HCT116 (cell line): ENCODE measurements around the gene HBA1. TPM values are rescaled to one million over a fixed set of nuclear protein-coding genes. Genes with fewer than 3 reads are reported as not detected.

Source experiments
- ATAC-seq: fragments of 200-7000 bp; cut with Tn5 transposase; 2 replicates; pipeline ENCODE4 v1.9.1; 2020; ENCODE audit warnings: mild to moderate bottlenecking, moderate library complexity
- BruUV-seq: library from RNA; stranded (reverse); fragments of 400-500 nt; replicated peaks from 2 replicates; lab custom pipeline; 2021; lab: Mats Ljungman, UMichigan
- CTCF ChIA-PET: fragments of 300-600 bp; sonication (Branson Sonifier 250); formaldehyde crosslinking; loops from one replicate; lab custom pipeline; 2021; ENCODE audit warnings: antibody characterized with exemption; lab: Charles Lee
- POLR2A ChIA-PET: fragments of 300-600, 350-600 bp; sonication (Branson Sonifier 250); formaldehyde crosslinking; loops from one replicate; lab custom pipeline; 2021; ENCODE audit warnings: antibody characterized with exemption; lab: Charles Lee
- RAD21 ChIA-PET, 2 experiments: fragments of 300-600 bp; sonication (Branson Sonifier 250); formaldehyde crosslinking; loops; one replicate each; lab custom pipeline; 2023; ENCODE audit warnings: low total read pairs in 2 of 2; ENCODE audit not compliant: uncharacterized antibody in 2 of 2, unreplicated experiment in 2 of 2, low non-redundant PET in 1 of 2; lab: Charles Lee
- DNase-seq: peaks from one replicate; pipeline ENCODE4 v3.0.0-alpha.2; 2010; ENCODE audit warnings: low read depth, low spot score
- H2AFZ ChIP-seq: fragments of 200-600 bp; shearing (Covaris generic), sonication (generic); 2 replicates; pipeline ENCODE4 v1.6.1; 2017; ENCODE audit warnings: low read depth, mixed run types, mixed read lengths, antibody characterized with exemption, low read length; ENCODE audit not compliant: poor library complexity, severe bottlenecking
- H3K27ac ChIP-seq: 2 replicates; pipeline ENCODE4 v1.5.1; 2012; ENCODE audit warnings: low read depth, low read length
- H3K27me3 ChIP-seq: fragments of 200-600 bp; sonication (generic); 2 replicates; pipeline ENCODE4 v1.6.1; 2016; ENCODE audit warnings: mixed run types, low read length, mixed read lengths; ENCODE audit not compliant: insufficient read depth
- H3K36me3 ChIP-seq, 2 experiments: fragments of 200-500 bp in 1 of 2; fragments of 200-600 bp in 1 of 2; sonication (Bioruptor generic) in 1 of 2; sonication (generic) in 1 of 2; 2 replicates each; pipeline versions ENCODE4 v1.5.1 to v1.6.1; 2014 to 2016; ENCODE audit warnings: low read length in 2 of 2, inconsistent platforms in 1 of 2, mixed read lengths in 1 of 2, mixed run types in 1 of 2; ENCODE audit not compliant: insufficient read depth in 2 of 2, control insufficient read depth in 1 of 2
- H3K4me1 ChIP-seq, 2 experiments: fragments of 200-600 bp in 1 of 2; sonication (generic) in 1 of 2; 2 replicates each; pipeline versions ENCODE4 v1.5.1 to v1.6.1; 2012 to 2017; ENCODE audit warnings: low read length in 2 of 2, inconsistent platforms in 1 of 2, mild to moderate bottlenecking in 1 of 2, mixed read lengths in 1 of 2, mixed run types in 1 of 2, moderate library complexity in 1 of 2; ENCODE audit not compliant: insufficient read depth in 2 of 2, control insufficient read depth in 1 of 2
- H3K4me2 ChIP-seq: fragments of 200-600 bp; sonication (generic); 2 replicates; pipeline ENCODE4 v1.6.1; 2017; ENCODE audit warnings: mixed run types, low read length, mixed read lengths
- H3K4me3 ChIP-seq, 2 experiments: fragments of 200-600 bp in 1 of 2; sonication (generic) in 1 of 2; replicated peaks in 1 of 2; 2 replicates each; pipeline ENCODE4 v1.5.1; 2011 to 2016; ENCODE audit warnings: low read length in 2 of 2, control low read depth in 1 of 2, low read depth in 1 of 2, mild to moderate bottlenecking in 1 of 2, mixed read lengths in 1 of 2, mixed run types in 1 of 2
- H3K79me2 ChIP-seq: fragments of 200-600 bp; sonication (generic); 2 replicates; pipeline ENCODE4 v1.6.1; 2017; ENCODE audit warnings: mild to moderate bottlenecking, mixed run types, low read length, moderate library complexity, mixed read lengths; ENCODE audit not compliant: insufficient read depth
- H3K9ac ChIP-seq: fragments of 200-600 bp; sonication (generic); 2 replicates; pipeline ENCODE4 v1.6.1; 2016; ENCODE audit warnings: low read length, mixed read lengths
- H3K9me2 ChIP-seq: fragments of 200-600 bp; sonication (generic), shearing (Covaris generic); 2 replicates; pipeline ENCODE4 v1.6.1; 2017; ENCODE audit warnings: mixed run types, mild to moderate bottlenecking, moderate library complexity; ENCODE audit not compliant: insufficient read depth
- H3K9me3 ChIP-seq, 2 experiments: fragments of 200-500 bp in 1 of 2; fragments of 200-600 bp in 1 of 2; sonication (Bioruptor generic) in 1 of 2; sonication (generic) in 1 of 2; 2 replicates each; pipeline ENCODE4 v1.6.1; 2014 to 2017; ENCODE audit warnings: low read length in 2 of 2, mixed read lengths in 2 of 2, inconsistent platforms in 1 of 2, low read depth in 1 of 2, mild to moderate bottlenecking in 1 of 2, mixed run types in 1 of 2, moderate library complexity in 1 of 2; ENCODE audit not compliant: control insufficient read depth in 1 of 2, insufficient read depth in 1 of 2
- H4K20me1 ChIP-seq: fragments of 200-600 bp; sonication (generic), shearing (Covaris generic); 2 replicates; pipeline ENCODE4 v1.6.1; 2017; ENCODE audit warnings: mixed run types, mild to moderate bottlenecking, moderate library complexity; ENCODE audit not compliant: insufficient read depth
- CBX3 ChIP-seq: IDR thresholded peaks from 2 replicates; pipeline ENCODE4 v1.6.1; 2012; ENCODE audit warnings: low read depth
- CEBPB ChIP-seq: IDR thresholded peaks from 2 replicates; pipeline ENCODE4 v1.6.1; 2012; ENCODE audit warnings: low read depth
- CTCF ChIP-seq, 3 experiments: fragments of 200-600 bp in 1 of 3; sonication (generic) in 1 of 3; IDR thresholded peaks in 2 of 3; conservative IDR thresholded peaks in 1 of 3; 2 replicates each; pipeline ENCODE4 v1.5.1; 2012 to 2017; ENCODE audit warnings: low read depth in 2 of 3, low read length in 2 of 3, antibody characterized with exemption in 1 of 3, borderline replicate concordance in 1 of 3, control low read depth in 1 of 3, mild to moderate bottlenecking in 1 of 3, mixed read lengths in 1 of 3, mixed run types in 1 of 3, moderate library complexity in 1 of 3; ENCODE audit not compliant: insufficient read depth in 1 of 3
- EGR1 ChIP-seq: IDR thresholded peaks from 2 replicates; pipeline ENCODE4 v1.6.1; 2012; ENCODE audit warnings: low read depth
- ELF1 ChIP-seq: IDR thresholded peaks from 2 replicates; pipeline ENCODE4 v1.6.1; 2012; ENCODE audit warnings: low read depth, borderline replicate concordance
- EZH2 ChIP-seq: fragments of 200-600 bp; sonication (generic); IDR thresholded peaks from 2 replicates; pipeline ENCODE4 v1.6.1; 2017; ENCODE audit warnings: antibody characterized with exemption, mixed run types
- EZH2phosphoT487 ChIP-seq: fragments of 200-600 bp; IDR thresholded peaks from 2 replicates; pipeline ENCODE4 v1.6.1; 2018; ENCODE audit warnings: antibody characterized with exemption, borderline replicate concordance
- FOSL1 ChIP-seq: IDR thresholded peaks from 2 replicates; pipeline ENCODE4 v1.6.1; 2012; ENCODE audit warnings: low read depth
- JUND ChIP-seq: IDR thresholded peaks from 2 replicates; pipeline ENCODE4 v1.6.1; 2012
- MAX ChIP-seq: IDR thresholded peaks from 2 replicates; pipeline ENCODE4 v1.6.1; 2012
- POLR2A ChIP-seq: IDR thresholded peaks from 2 replicates; pipeline ENCODE4 v1.7.0; 2011; ENCODE audit warnings: borderline replicate concordance; ENCODE audit not compliant: insufficient read depth, insufficient read length; ENCODE audit errors: extremely low read depth
- POLR2AphosphoS5 ChIP-seq: IDR thresholded peaks from 2 replicates; pipeline ENCODE4 v1.6.1; 2011; ENCODE audit warnings: mild to moderate bottlenecking, low read depth, low read length, moderate library complexity
- SIN3A ChIP-seq: IDR thresholded peaks from 2 replicates; pipeline ENCODE4 v1.6.1; 2012; ENCODE audit warnings: low read depth
- SP1 ChIP-seq: IDR thresholded peaks from 2 replicates; pipeline ENCODE4 v1.6.1; 2012; ENCODE audit warnings: low read depth
- SRF ChIP-seq: IDR thresholded peaks from 2 replicates; pipeline ENCODE4 v1.6.1; 2012; ENCODE audit warnings: low read depth
- TCF7L2 ChIP-seq: IDR thresholded peaks from 2 replicates; pipeline ENCODE4 v1.7.0; 2011; ENCODE audit warnings: borderline replicate concordance, inconsistent platforms; ENCODE audit not compliant: insufficient read depth, insufficient read length; ENCODE audit errors: extremely low read depth
- ZBTB33 ChIP-seq: IDR thresholded peaks from 2 replicates; pipeline ENCODE4 v1.6.1; 2011; ENCODE audit warnings: mild to moderate bottlenecking, low read length, moderate library complexity; ENCODE audit not compliant: insufficient replicate concordance; ENCODE audit errors: extremely low read depth
- ZFX ChIP-seq: fragments of 450-650 bp; IDR thresholded peaks from 2 replicates; pipeline ENCODE4 v1.6.1; 2017
- ZNF274 ChIP-seq: fragments of 200-500 bp; sonication (Bioruptor generic); IDR thresholded peaks from 2 replicates; pipeline ENCODE4 v1.6.1; 2014; ENCODE audit warnings: mild to moderate bottlenecking, low read depth, low read length, inconsistent platforms
- intact Hi-C: fragments of 100-400 bp; cut with micrococcal nuclease; formaldehyde crosslinking; loops from 2 replicates; pipeline ENCODE4 v1.10.0; 2022
- total RNA-seq: library from RNA; stranded (reverse); gene quantifications from one replicate; pipeline ENCODE4 v1.2.1, GENCODE V29; 2021; ENCODE audit not compliant: unreplicated experiment

The HBA1 gene
- total RNA-seq, 1 experiment from 2014 or later, result 4.9 TPM

GRCh38 chr16:143047-143446 lies 33.4 kb upstream of the HBA1 start:
- Histone ChIP-seq H3K4me1 (no peaks in the 10 kb centered on the region), H3K9me3 (no peaks in the 10 kb centered on the region), H3K4me3 (no peak overlapping the region), H3K27ac (no peak overlapping the region), H3K27me3 (no peaks in the 10 kb centered on the region), H2AFZ (no peak overlapping the region), H4K20me1 (no peaks in the 10 kb centered on the region), H3K79me2 (no peaks in the 10 kb centered on the region; the same call in 1 of the 2 replicates), H3K4me2 (no peak overlapping the region), H3K36me3 (no peaks in the 10 kb centered on the region), H3K9ac (no peak overlapping the region), H3K9me2 (no peaks in the 10 kb centered on the region)
- no peak for DNase-seq
- ChIA-PET RAD21 (no interaction called here), POLR2A (no interaction called here), CTCF (no interaction called here)
- intact Hi-C loops, result no loop called here
- no TSS peak for BruUV-seq
- ATAC-seq, result no peak
- TF ChIP-seq SP1 (no peak), CBX3 (no peak), SIN3A (no peak), EZH2phosphoT487 (no peak), CEBPB (no peak), POLR2AphosphoS5 (no peak), CTCF (IDR thresholded peaks at IDR 0.05 in 2 of 3, conservative IDR thresholded peaks at IDR 0.05 in 1 of 3; ENCODE audit: borderline replicate concordance in 1 of 3, insufficient read depth in 1 of 3, low read depth in 2 of 3, low read length in 2 of 3) (no peak), EGR1 (no peak), ZNF274 (no peak), EZH2 (no peak), JUND (no peak), ZBTB33 (no peak), ZFX (no peak), POLR2A (no peak), FOSL1 (no peak), SRF (no peak), MAX (no peak), ELF1 (no peak), TCF7L2 (no peak)
